ENCODE results near the gene ADCY6. TPM values are rescaled to one million over a fixed set of nuclear protein-coding genes. Genes with fewer than 3 reads are reported as not detected.

ADCY6 gene
- total RNA-seq, 1 experiment from 2014 or later, result 31.1 TPM

DNA sequence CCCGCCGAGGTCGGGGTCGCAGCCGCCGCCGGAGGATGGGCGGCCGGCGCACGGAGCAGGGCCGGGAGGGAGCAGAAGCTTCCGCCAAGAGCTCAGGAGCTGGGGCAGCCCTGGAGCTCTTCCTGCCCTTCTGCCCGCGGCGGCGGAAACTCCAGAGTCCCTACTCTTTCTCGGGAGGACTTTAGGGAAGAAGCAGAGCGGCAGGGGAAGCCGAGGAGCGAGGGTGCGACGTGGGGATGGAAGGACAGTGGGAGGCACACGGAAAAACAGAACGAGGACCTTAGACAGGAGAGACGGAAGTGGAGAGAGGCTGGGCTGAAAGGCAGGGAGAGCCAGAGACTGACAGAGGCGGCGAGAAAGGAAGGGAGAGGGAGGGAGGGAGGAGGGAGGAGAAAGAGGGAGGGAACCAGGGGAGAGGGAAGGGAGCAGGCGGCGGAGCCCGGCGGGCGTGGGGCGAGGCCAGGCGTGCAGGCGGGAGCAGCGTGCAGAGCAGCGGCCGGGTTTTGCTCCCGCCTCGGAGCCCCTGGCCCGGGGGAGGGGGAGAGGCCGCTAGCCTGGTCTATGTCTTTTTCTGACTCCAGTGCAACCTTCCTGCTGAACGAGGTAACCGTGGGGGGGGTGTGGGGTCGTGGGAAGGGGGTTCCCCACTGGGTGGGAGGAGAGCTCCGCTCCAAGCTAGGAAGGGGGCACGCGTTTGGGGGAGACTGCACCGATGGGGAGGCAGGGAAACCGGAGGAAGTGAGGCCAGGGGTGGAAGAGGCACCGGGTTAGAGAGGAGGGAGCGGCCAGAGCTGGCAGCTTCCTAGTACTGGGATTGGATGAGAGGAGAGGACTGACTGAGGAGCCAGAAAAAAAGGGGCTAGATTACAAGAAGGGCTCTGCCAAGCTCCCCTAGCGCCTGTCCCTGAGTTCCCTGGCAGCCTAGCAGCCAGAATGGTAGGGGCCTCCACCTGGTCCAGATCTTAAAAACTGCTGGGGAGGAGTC, 26.5 kb upstream of the ADCY6 start:
- no peak overlapping the region for H2BK12ac ChIP-seq (ENCODE audit: insufficient read length, low read depth, low read length)
- Mint-ChIP-seq H3K27ac (peak overlapping the region; percentile 59 to 87 (median 64); a peak in 5 of 7 replicates), H3K36me3 (ENCODE audit: insufficient read depth in 1 of 3, low read depth in 3 of 3) (no peaks in the 10 kb centered on the region), H3K27me3 (ENCODE audit: low read depth) (peaks cover 51% of the 10 kb centered on the region), H3K4me1 (peaks cover 67 to 69% of the 10 kb centered on the region in 2 experiments), H3K9me3 (no peaks in the 10 kb centered on the region), H3K4me3 (peak overlapping the region; percentile 88 to 95)
- H3K27ac ChIP-seq (ENCODE audit: insufficient read length, low read depth, low read length), result no peak overlapping the region
- no peak overlapping the region for H3K9ac ChIP-seq (ENCODE audit: extremely low read depth, insufficient read length, low read length)
- no peak overlapping the region for H2BK15ac ChIP-seq (ENCODE audit: low read depth, low read length)
- H3K9me3 ChIP-seq (ENCODE audit: control insufficient read depth, low read depth, low read length), result no peaks in the 10 kb centered on the region
- H3K4ac ChIP-seq (ENCODE audit: low read depth, low read length), result no peak overlapping the region
- no peak overlapping the region for H4K8ac ChIP-seq (replicated peaks; ENCODE audit: insufficient read length, low read depth, low read length)
- no peak overlapping the region for H3K23ac ChIP-seq (ENCODE audit: insufficient read length, low read depth, low read length)
- H3K14ac ChIP-seq (ENCODE audit: insufficient read depth, low read length), result no peak overlapping the region
- no peak overlapping the region for H2BK20ac ChIP-seq (ENCODE audit: low read depth, low read length, poor library complexity, severe bottlenecking)
- H3K18ac ChIP-seq (ENCODE audit: insufficient read length, low read depth, low read length), result no peak overlapping the region
- peaks cover 27% of the 10 kb centered on the region for H3K27me3 ChIP-seq (ENCODE audit: insufficient read depth, low read length)
- no peak overlapping the region for H4K91ac ChIP-seq (ENCODE audit: insufficient read length, low read depth, low read length)
- H3K4me2 ChIP-seq (ENCODE audit: insufficient read depth, insufficient read length, low read length), result peak overlapping the region; percentile 87
- H2AFZ ChIP-seq (ENCODE audit: low read length), result no peak overlapping the region
- DNase-seq, result peak; percentile 88
- no peak overlapping the region for H3T11ph ChIP-seq (ENCODE audit: low read length)
- no peak overlapping the region for H2AK5ac ChIP-seq (ENCODE audit: insufficient read length, low read length)
- TF ChIP-seq, protein P1, sequence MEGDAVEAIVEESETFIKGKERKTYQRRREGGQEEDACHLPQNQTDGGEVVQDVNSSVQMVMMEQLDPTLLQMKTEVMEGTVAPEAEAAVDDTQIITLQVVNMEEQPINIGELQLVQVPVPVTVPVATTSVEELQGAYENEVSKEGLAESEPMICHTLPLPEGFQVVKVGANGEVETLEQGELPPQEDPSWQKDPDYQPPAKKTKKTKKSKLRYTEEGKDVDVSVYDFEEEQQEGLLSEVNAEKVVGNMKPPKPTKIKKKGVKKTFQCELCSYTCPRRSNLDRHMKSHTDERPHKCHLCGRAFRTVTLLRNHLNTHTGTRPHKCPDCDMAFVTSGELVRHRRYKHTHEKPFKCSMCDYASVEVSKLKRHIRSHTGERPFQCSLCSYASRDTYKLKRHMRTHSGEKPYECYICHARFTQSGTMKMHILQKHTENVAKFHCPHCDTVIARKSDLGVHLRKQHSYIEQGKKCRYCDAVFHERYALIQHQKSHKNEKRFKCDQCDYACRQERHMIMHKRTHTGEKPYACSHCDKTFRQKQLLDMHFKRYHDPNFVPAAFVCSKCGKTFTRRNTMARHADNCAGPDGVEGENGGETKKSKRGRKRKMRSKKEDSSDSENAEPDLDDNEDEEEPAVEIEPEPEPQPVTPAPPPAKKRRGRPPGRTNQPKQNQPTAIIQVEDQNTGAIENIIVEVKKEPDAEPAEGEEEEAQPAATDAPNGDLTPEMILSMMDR (conservative IDR thresholded peaks at IDR 0.05), result no peak
- no CpG with 5 or more reads among the region's 54 CpGs for WGBS (ENCODE audit: extremely low coverage, insufficient read length, low lambda C conversion rate)
- H4K20me1 ChIP-seq (ENCODE audit: control insufficient read depth, insufficient read depth, insufficient read length), result no peaks in the 10 kb centered on the region
- no peaks in the 10 kb centered on the region for H3K79me1 ChIP-seq (ENCODE audit: insufficient read depth, low read depth, low read length, poor library complexity, severe bottlenecking)
- no peaks in the 10 kb centered on the region for H3K79me2 ChIP-seq (ENCODE audit: insufficient read depth, low read length)
- H3K23me2 ChIP-seq (ENCODE audit: insufficient read length, low read depth, low read length, poor library complexity, severe bottlenecking), result peaks cover 28% of the 10 kb centered on the region
- H3K4me1 ChIP-seq (ENCODE audit: insufficient read depth, low read length), result 0 out of 2 replicates have a peak, but pooled peaks cover 2% of the 10 kb centered on the region
- H2BK120ac ChIP-seq (ENCODE audit: low read depth, low read length, poor library complexity, severe bottlenecking), result no peak overlapping the region
- H3K56ac ChIP-seq (ENCODE audit: insufficient read length, low read depth, low read length), result no peak overlapping the region
- no peak overlapping the region for H4K5ac ChIP-seq (ENCODE audit: insufficient read length, low read depth, low read length)
- H2BK5ac ChIP-seq (ENCODE audit: insufficient read length, low read length), result no peak overlapping the region
